Omental fat pad (tissue), 4 donors: ENCODE data around the gene STK40. TPM values are rescaled to one million over a fixed set of nuclear protein-coding genes. Genes with fewer than 3 reads are reported as not detected.

Experiments
- ATAC-seq: fragments of 150-250 bp; one replicate; pipeline ENCODE4 v1.9.1; 2016; ENCODE audit warnings: mild to moderate bottlenecking, moderate library complexity; ENCODE audit not compliant: low FRiP score
- DNase-seq: peaks from one replicate; pipeline ENCODE4 v3.0.0-alpha.2; 2019; ENCODE audit warnings: low spot score
- CTCF ChIP-seq, 3 donors: fragments of 450-650 bp; IDR thresholded peaks; one replicate each; pipeline ENCODE4 v1.5.1; 2016 to 2017; ENCODE audit warnings: antibody characterized with exemption in 3 of 3, mild to moderate bottlenecking in 3 of 3, moderate library complexity in 2 of 3
- total RNA-seq, 4 donors: library from RNA; depleted of rRNA; stranded (reverse); fragments of >200 nt; gene quantifications; one replicate each; pipeline ENCODE4 v1.1.0, GENCODE V29; 2016

STK40 gene
- total RNA-seq, 4 donors from 2014 or later = 36.1 to 75.5 (median 47.3) TPM

GRCh38 chr1:36377791-36378492, 7.8 kb downstream of the STK40 start:
- ATAC-seq (no peak), DNase-seq (no peak)
- no peak for TF ChIP-seq CTCF (IDR thresholded peaks at IDR 0.05)

GRCh38 chr1:36372617-36373016, 13.1 kb downstream of the STK40 start:
- DNase-seq = no peak
- ATAC-seq = no peak
- no peak for TF ChIP-seq CTCF (IDR thresholded peaks at IDR 0.05)

- peak; percentile 97 for DNase-seq
- peak in 2 of 3 donors; percentile 74 to 88 for TF ChIP-seq CTCF (IDR thresholded peaks at IDR 0.05)
- no peak for ATAC-seq
Measured at GRCh38 chr1:36369061-36369861, 16.5 kb downstream of the STK40 start.

GRCh38 chr1:36367798-36368197, 17.9 kb downstream of the STK40 start:
- ATAC-seq (no peak), DNase-seq (no peak)
- TF ChIP-seq CTCF (IDR thresholded peaks at IDR 0.05) = no peak

GRCh38 chr1:36367066-36367465, 18.7 kb downstream of the STK40 start:
- no peak for DNase-seq
- ATAC-seq = no peak

GRCh38 chr1:36366091-36366661, 19.5 kb downstream of the STK40 start:
- no peak for DNase-seq
- no peak for TF ChIP-seq CTCF (IDR thresholded peaks at IDR 0.05)
- ATAC-seq = peak; percentile 26

More at GRCh38 chr1:36367066-36367465, 18.7 kb downstream of the STK40 start:
- TF ChIP-seq CTCF (IDR thresholded peaks at IDR 0.05) = no peak
